H1 (cell line): ENCODE results near the gene KNDC1. TPM values are rescaled to one million over a fixed set of nuclear protein-coding genes. Genes with fewer than 3 reads are reported as not detected.

Source experiments
- CTCF ChIA-PET: fragments of 300-600 bp; sonication (Branson Sonifier 250); formaldehyde crosslinking; loops from one replicate; lab custom pipeline; 2021; ENCODE audit not compliant: partially characterized antibody; lab: Charles Lee
- POLR2A ChIA-PET: fragments of 300-600 bp; sonication (Branson Sonifier 250); formaldehyde crosslinking; loops from one replicate; lab custom pipeline; 2021; ENCODE audit warnings: inconsistent platforms; ENCODE audit not compliant: partially characterized antibody; lab: Charles Lee
- DNase-seq, 2 experiments: peaks; one replicate each; pipeline versions ENCODE4 v3.0.0 to v3.0.0-alpha.2; 2010 to 2022; ENCODE audit warnings: low spot score in 2 of 2, low read depth in 1 of 2, mixed read lengths in 1 of 2
- FAIRE-seq: peaks from 2 replicates; lab custom pipeline; 2011; peaks lifted over from hg19 to GRCh38; lab: Jason Lieb, UNC
- H2AFZ ChIP-seq: 2 replicates; pipeline ENCODE4 v1.8.1; 2012; ENCODE audit warnings: low read length, inconsistent platforms
- H2AK5ac ChIP-seq: 2 replicates; pipeline ENCODE4 v1.6.1; 2013; ENCODE audit warnings: low read depth, low read length
- H2BK120ac ChIP-seq: replicated peaks from 2 replicates; pipeline ENCODE3; 2013; ENCODE audit warnings: low read depth, low read length, inconsistent platforms
- H2BK12ac ChIP-seq: 2 replicates; pipeline ENCODE4 v1.6.1; 2013; ENCODE audit warnings: low read depth, low read length
- H2BK15ac ChIP-seq: 2 replicates; pipeline ENCODE4 v1.6.1; 2013; ENCODE audit warnings: low read length
- H2BK20ac ChIP-seq: 2 replicates; pipeline ENCODE4 v1.6.1; 2013; ENCODE audit warnings: low read length
- H2BK5ac ChIP-seq: 2 replicates; pipeline ENCODE4 v1.6.1; 2013; ENCODE audit warnings: low read depth, low read length
- H3K14ac ChIP-seq: 2 replicates; pipeline ENCODE4 v1.6.1; 2013; ENCODE audit warnings: inconsistent platforms; ENCODE audit not compliant: insufficient read length
- H3K18ac ChIP-seq: 2 replicates; pipeline ENCODE4 v1.6.1; 2013; ENCODE audit warnings: low read length; ENCODE audit errors: extremely low read depth
- H3K23ac ChIP-seq: 2 replicates; pipeline ENCODE4 v1.6.1; 2013; ENCODE audit warnings: inconsistent platforms; ENCODE audit not compliant: insufficient read length
- H3K23me2 ChIP-seq: 2 replicates; pipeline ENCODE4 v1.6.1; 2013; ENCODE audit warnings: low read depth, low read length
- H3K27ac ChIP-seq: 2 replicates; pipeline ENCODE4 v1.6.1; 2011; ENCODE audit warnings: low read depth, low read length, inconsistent platforms
- H3K27me3 ChIP-seq, 4 experiments: replicated peaks in 1 of 4; 1 replicate in 1 of 4; 2 replicates in 3 of 4; pipeline versions ENCODE4 v1.6.1 to v1.8.1; 2011 to 2013; ENCODE audit warnings: low read length in 3 of 4, mild to moderate bottlenecking in 3 of 4, inconsistent platforms in 2 of 4, mixed read lengths in 2 of 4, moderate library complexity in 1 of 4; ENCODE audit not compliant: control insufficient read depth in 3 of 4, insufficient read depth in 3 of 4; ENCODE audit errors: extremely low read depth in 1 of 4
- H3K36me3 ChIP-seq, 4 experiments: 2 replicates each; pipeline versions ENCODE4 v1.6.1 to v1.8.1; 2011 to 2013; ENCODE audit warnings: mild to moderate bottlenecking in 4 of 4, low read length in 3 of 4, moderate library complexity in 2 of 4, control low read depth in 1 of 4, inconsistent platforms in 1 of 4; ENCODE audit not compliant: insufficient read depth in 4 of 4, control insufficient read depth in 2 of 4
- H3K4ac ChIP-seq: replicated peaks from 2 replicates; pipeline ENCODE3; 2013; ENCODE audit warnings: low read length, low read depth, mixed read lengths, inconsistent platforms; ENCODE audit not compliant: insufficient read length
- H3K4me1 ChIP-seq, 4 experiments: replicated peaks in 1 of 4; 1 replicate in 1 of 4; 2 replicates in 3 of 4; pipeline versions ENCODE4 v1.6.1 to v1.8.1; 2011 to 2013; ENCODE audit warnings: low read length in 3 of 4, inconsistent platforms in 2 of 4, mixed read lengths in 1 of 4; ENCODE audit not compliant: insufficient read depth in 4 of 4, control insufficient read depth in 3 of 4
- H3K4me2 ChIP-seq, 2 experiments: 2 replicates each; pipeline versions ENCODE4 v1.6.1 to v1.8.1; 2011 to 2013; ENCODE audit warnings: low read depth in 2 of 2, low read length in 2 of 2, control low read depth in 1 of 2, inconsistent platforms in 1 of 2, mild to moderate bottlenecking in 1 of 2; ENCODE audit not compliant: insufficient read depth in 1 of 2
- H3K4me3 ChIP-seq, 4 experiments: fragments of 200-600, 300-600 bp in 1 of 4; sonication (generic), shearing (Covaris generic), sonication (Bioruptor Twin) in 1 of 4; 2 replicates each; pipeline versions ENCODE4 v1.5.1 to v1.8.1; 2011 to 2016; ENCODE audit warnings: low read length in 4 of 4, low read depth in 3 of 4, control low read depth in 2 of 4, inconsistent platforms in 2 of 4, mild to moderate bottlenecking in 2 of 4, mixed read lengths in 1 of 4, moderate library complexity in 1 of 4; ENCODE audit not compliant: insufficient read depth in 2 of 4; ENCODE audit errors: extremely low read depth in 1 of 4
- H3K56ac ChIP-seq: replicated peaks from 2 replicates; pipeline ENCODE3; 2013; ENCODE audit warnings: low read depth, mild to moderate bottlenecking, mixed read lengths, low read length, inconsistent platforms; ENCODE audit not compliant: insufficient read length
- H3K79me1 ChIP-seq: 2 replicates; pipeline ENCODE4 v1.6.1; 2013; ENCODE audit warnings: low read depth, low read length, control low read depth
- H3K79me2 ChIP-seq, 2 experiments: 2 replicates each; pipeline versions ENCODE4 v1.6.1 to v1.8.1; 2012 to 2013; ENCODE audit warnings: low read length in 2 of 2, mild to moderate bottlenecking in 2 of 2, inconsistent platforms in 1 of 2; ENCODE audit not compliant: insufficient read depth in 2 of 2, control insufficient read depth in 1 of 2
- H3K9ac ChIP-seq, 4 experiments: replicated peaks in 1 of 4; 1 replicate in 1 of 4; 2 replicates in 3 of 4; pipeline versions ENCODE4 v1.6.1 to v1.8.1; 2011 to 2013; ENCODE audit warnings: low read depth in 3 of 4, low read length in 3 of 4, control low read depth in 2 of 4, mild to moderate bottlenecking in 2 of 4, moderate library complexity in 2 of 4, inconsistent platforms in 1 of 4; ENCODE audit errors: extremely low read depth in 1 of 4
- H3K9me3 ChIP-seq, 2 experiments: 2 replicates each; pipeline versions ENCODE4 v1.6.1 to v1.8.1; 2012 to 2013; ENCODE audit warnings: mild to moderate bottlenecking in 2 of 2, moderate library complexity in 2 of 2, control low read depth in 1 of 2, inconsistent platforms in 1 of 2, low read depth in 1 of 2, low read length in 1 of 2, mixed read lengths in 1 of 2; ENCODE audit not compliant: insufficient read depth in 2 of 2
- H4K20me1 ChIP-seq, 2 experiments: replicated peaks in 1 of 2; 2 replicates each; pipeline versions ENCODE3 to v1.8.1; 2011 to 2013; ENCODE audit warnings: inconsistent platforms in 2 of 2, low read length in 2 of 2, mild to moderate bottlenecking in 1 of 2; ENCODE audit not compliant: insufficient read depth in 2 of 2, control insufficient read depth in 1 of 2
- H4K5ac ChIP-seq: 2 replicates; pipeline ENCODE4 v1.6.1; 2013; ENCODE audit warnings: low read length, low read depth, mixed read lengths, inconsistent platforms; ENCODE audit not compliant: insufficient read length
- H4K8ac ChIP-seq: 2 replicates; pipeline ENCODE4 v1.8.0; 2013; ENCODE audit warnings: mild to moderate bottlenecking, moderate library complexity, low read length, inconsistent platforms; ENCODE audit not compliant: insufficient read depth; ENCODE audit errors: extremely low read depth
- H4K91ac ChIP-seq: replicated peaks from 2 replicates; pipeline ENCODE3; 2013; ENCODE audit warnings: low read length, mixed read lengths, inconsistent platforms; ENCODE audit not compliant: insufficient read length
- BACH1 ChIP-seq: IDR thresholded peaks from 2 replicates; pipeline ENCODE4 v1.6.1; 2012; ENCODE audit warnings: low read length, improper control_type of control experiment
- BCL11A ChIP-seq, 2 experiments: IDR thresholded peaks; one replicate each; pipeline ENCODE4 v1.6.1; 2011; ENCODE audit warnings: low read depth in 2 of 2, low read length in 2 of 2, mild to moderate bottlenecking in 2 of 2
- CTBP2 ChIP-seq: IDR thresholded peaks from 2 replicates; pipeline ENCODE4 v1.7.0; 2011; ENCODE audit warnings: borderline replicate concordance, mild to moderate bottlenecking, moderate library complexity, mixed read lengths, low read length; ENCODE audit not compliant: insufficient read depth, insufficient read length
- WGBS, 2 experiments: shearing (Covaris generic) in 1 of 2; methylation state at CpG; one replicate each; pipeline versions ENCODE4 v1.1.6 to v1.1.7; 2013 to 2015; ENCODE audit warnings: low lambda C conversion rate in 2 of 2, mixed read lengths in 2 of 2, inconsistent platforms in 1 of 2, low coverage in 1 of 2, missing lambda C conversion rate in 1 of 2; ENCODE audit not compliant: insufficient replicate concordance in 2 of 2, insufficient coverage in 1 of 2, insufficient read length in 1 of 2; ENCODE audit errors: extremely low coverage in 1 of 2, missing lambda C conversion rate in 1 of 2; 5-methylcytosine and 5-hydroxymethylcytosine counted together
- polyA plus RNA-seq, 7 experiments: library from polyadenylated mRNA; depleted of rRNA in 3 of 7; stranded (reverse) in 5 of 7; unstranded in 2 of 7; fragments of >200 nt in 5 of 7; fragments of 200-250 nt in 2 of 7; gene quantifications; 1 replicate in 5 of 7; 2 replicates in 1 of 7; 4 replicates in 1 of 7; pipeline versions ENCODE4 v1.2.1 to v1.2.3, GENCODE V29; 2011 to 2013; ENCODE audit warnings: missing spikeins in 2 of 7, mixed read lengths in 2 of 7
- total RNA-seq: library from RNA; stranded (reverse); fragmentation: NEBNext Ultra II Directional; extraction: Animal tissue kit (Norgen Biotek cat#: 25700); gene quantifications from 2 replicates; pipeline ENCODE4 v1.2.1, GENCODE V29; 2021

Gene KNDC1
- total and polyA plus RNA-seq, 2 of the 8 experiments (the other 6 are each of a cell fraction or from before 2014, with no cell fraction given): 7.5 to 16.7 TPM

GRCh38 chr10:133116455-133116854 lies 43.6 kb upstream of the KNDC1 start:
- Histone ChIP-seq H3K9me3 (peaks cover 7 to 8% of the 10 kb centered on the region in 2 experiments; a peak in 2 of 4 replicates), H2AFZ (no peak overlapping the region), H3K79me1 (no peaks in the 10 kb centered on the region), H3K36me3 (peaks cover 0 to 2% (median 0%) of the 10 kb centered on the region in 4 experiments; a peak in 1 of 8 replicates), H3K4me1 (peaks cover 0 to 3% (median 2%) of the 10 kb centered on the region in 4 experiments; a peak in 3 of 7 replicates), H3K4me2 (no peak overlapping the region), H3K4ac (no peak overlapping the region), H2BK15ac (no peak overlapping the region), H4K8ac (no peak overlapping the region), H4K5ac (no peak overlapping the region), H3K79me2 (no peaks in the 10 kb centered on the region), H3K27me3 (no peaks in the 10 kb centered on the region; a peak in 1 of 7 replicates), H2BK20ac (no peak overlapping the region), H3K4me3 (no peak overlapping the region), H3K23ac (no peak overlapping the region), H2BK12ac (no peak overlapping the region), H4K20me1 (peaks cover 0 to under 1% of the 10 kb centered on the region in 2 experiments), H3K56ac (no peak overlapping the region), H3K18ac (no peak overlapping the region), H2BK5ac (no peak overlapping the region), H3K27ac (no peak overlapping the region), H4K91ac (no peak overlapping the region), H3K14ac (no peak overlapping the region), H3K9ac (no peak overlapping the region), H3K23me2 (peaks cover 3% of the 10 kb centered on the region; the same call in 1 of the 2 replicates), H2BK120ac (no peak overlapping the region), H2AK5ac (no peak overlapping the region)
- TF ChIP-seq BACH1 (no peak), BCL11A (IDR thresholded peaks at IDR 0.05; ENCODE audit: low read depth in 2 of 2, low read length in 2 of 2) (no peak), CTBP2 (no peak)
- DNase-seq (no peak), FAIRE-seq (no peak)
- ChIA-PET CTCF (interaction anchor here (0.9 to 4.7 kb wide), 6 partner anchors 8 to 276 kb away, joined by 3 to 19 read pairs (median 4); no protein-coding TSS in a partner anchor), POLR2A (no interaction called here)
- 80% methylated on average over 11 of the region's 14 CpGs; no CpG with 5 or more reads in 1 of the 2 experiments for WGBS, 2 experiments
